ENCODE results near the gene ITSN2.

Gene ITSN2

DNA sequence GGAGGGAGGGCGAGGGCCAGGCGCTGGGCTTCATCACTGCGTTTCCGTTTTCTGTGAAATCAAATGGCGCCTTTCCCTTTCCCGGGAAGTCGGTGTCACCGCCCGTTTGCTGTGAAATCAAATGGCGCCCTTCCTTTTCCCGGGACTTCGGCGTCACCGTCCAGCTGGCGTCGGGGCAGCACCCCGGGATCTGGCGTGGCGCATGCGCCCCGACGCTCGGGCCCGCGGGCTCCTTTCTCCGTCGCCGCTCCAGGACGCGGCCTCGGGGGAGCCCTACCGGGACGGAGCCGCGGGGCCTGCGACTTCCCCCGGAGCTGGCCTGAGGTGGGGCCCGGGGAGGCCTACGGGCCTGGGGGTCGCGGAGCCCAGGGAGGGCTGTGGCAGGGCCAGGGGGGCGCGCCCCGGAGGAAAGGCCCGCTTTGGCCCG lies 185.5 kb downstream of the ITSN2 start, which contains the start of gene FAM228A:
TSS of gene FAM228A (plus strand) at position 203 of the 427 bp plus-strand sequence. CDS start 428 bp downstream, outside the sequence.
- DNase-seq = no peak

DNA sequence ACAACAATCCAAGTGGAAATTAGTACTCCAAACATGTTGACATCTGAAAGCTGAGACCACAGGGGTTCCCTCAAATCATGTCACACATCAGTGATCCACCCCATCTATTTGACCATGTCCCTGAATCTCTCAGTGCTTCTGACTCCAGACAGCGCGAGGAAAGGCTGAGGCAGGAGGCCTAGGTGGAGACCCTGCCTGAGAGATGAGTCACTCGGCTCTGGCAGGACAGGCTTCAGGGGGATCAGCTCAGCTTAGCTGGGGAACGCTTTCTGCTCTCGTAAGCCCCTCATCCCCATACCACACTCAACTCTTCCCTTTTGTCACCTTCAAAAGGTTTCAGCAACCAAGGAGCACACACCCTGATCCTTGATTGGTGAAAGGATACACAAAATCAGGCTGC lies 191.3 kb downstream of the ITSN2 start:
- no peak for DNase-seq

DNA sequence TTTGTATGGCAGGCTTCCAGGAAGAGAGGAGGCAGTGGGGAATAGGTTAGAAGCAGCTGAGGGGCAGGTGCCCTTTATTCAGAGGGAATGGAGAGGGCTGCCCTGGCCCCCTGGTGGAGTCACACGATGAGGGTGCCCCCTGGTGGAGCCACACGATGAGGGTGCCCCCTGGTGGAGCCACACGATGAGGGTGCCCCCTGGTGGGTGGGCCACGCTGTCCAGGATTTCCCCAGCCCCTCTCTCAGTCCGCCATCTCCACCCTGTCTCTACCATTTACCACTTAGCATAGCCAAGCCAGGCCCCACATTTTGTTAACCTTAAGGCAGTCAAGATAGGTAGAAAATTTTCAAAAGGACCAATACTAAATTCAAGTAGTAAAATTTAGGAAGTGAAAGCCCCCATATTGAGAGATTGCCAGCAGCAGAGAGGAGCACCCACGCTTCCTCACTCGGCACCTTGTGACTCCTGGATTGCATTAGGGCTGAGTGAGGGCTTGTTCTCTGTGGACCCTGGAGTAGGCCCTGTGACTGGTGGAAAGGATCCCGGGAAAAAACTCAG lies 195.8 kb downstream of the ITSN2 start:
- DNase-seq = peak; percentile 70

- no peak for DNase-seq
Measured at GRCh38 chr2:24163601-24164000, 196.7 kb downstream of the ITSN2 start.

- DNase-seq = no peak
Measured at GRCh38 chr2:24163186-24163585, 197.2 kb downstream of the ITSN2 start.

DNA sequence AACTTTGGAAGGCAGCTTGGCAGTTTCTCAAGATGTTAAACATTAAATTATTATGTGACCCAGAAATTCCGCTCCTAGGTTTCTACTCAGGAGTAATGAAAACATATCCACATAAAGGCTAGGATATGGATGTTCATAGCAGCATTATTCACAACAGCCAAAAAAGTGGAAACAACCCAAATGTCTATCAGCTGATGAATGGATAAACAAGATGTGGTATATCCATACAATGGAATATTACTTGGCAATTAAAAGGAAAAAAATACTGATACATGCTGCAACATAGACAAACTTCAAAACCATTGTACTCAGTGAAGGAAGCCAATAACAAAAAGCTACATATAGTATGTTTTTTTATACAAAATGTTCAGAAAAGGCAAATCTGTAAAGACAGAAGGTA lies 197.8 kb downstream of the ITSN2 start:
- DNase-seq = no peak

GRCh38 chr2:24160761-24161160 lies 199.6 kb downstream of the ITSN2 start:
- DNase-seq = no peak

- no peak for DNase-seq
Measured at GRCh38 chr2:24159708-24160107, 200.6 kb downstream of the ITSN2 start.

DNA sequence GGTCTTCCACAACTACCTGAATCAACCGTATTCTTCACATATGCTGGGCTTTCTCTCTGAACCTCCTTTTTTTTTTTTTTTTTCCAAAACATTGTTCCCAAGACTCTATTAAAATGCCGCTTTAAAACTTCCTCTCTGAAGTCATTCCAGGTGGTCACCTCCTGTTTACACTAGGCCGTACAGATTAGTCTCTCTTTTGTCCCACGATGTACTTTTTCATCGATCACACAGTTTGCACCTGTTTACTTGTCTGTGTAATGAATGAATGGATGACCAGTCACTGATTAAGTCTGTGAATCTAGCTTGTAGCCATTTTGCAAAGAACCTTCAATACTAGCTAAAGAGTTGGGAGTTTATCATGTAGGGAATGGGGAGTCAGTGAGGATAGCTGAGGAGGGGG lies 202.2 kb downstream of the ITSN2 start:
- no peak for DNase-seq

- no peak for DNase-seq
Measured at GRCh38 chr2:24153478-24153877, 206.9 kb downstream of the ITSN2 start.

All from activated effector memory CD4-positive, alpha-beta T cell treated with anti-CD3 and anti-CD28 coated beads, Interleukin-2, amount 50 U/mL, for 16 hours (primary cell).